Cardiac muscle cell (in vitro differentiated cells and primary cell): ENCODE data around the gene ADGRB2. TPM values are rescaled to one million over a fixed set of nuclear protein-coding genes. Genes with fewer than 3 reads are reported as not detected.

Experiments
- DNase-seq, 2 donors: peaks; one replicate each; pipeline versions ENCODE4 v3.0.0 to v3.0.0-alpha.2; 2010 to 2017; ENCODE audit warnings: low read depth in 1 of 2, low spot score in 1 of 2
- H3K27ac ChIP-seq: fragments of 200-600 bp; sonication (generic); 2 replicates; pipeline ENCODE4 v1.5.1; 2016
- H3K27me3 ChIP-seq: fragments of 200-600 bp; sonication (generic); 2 replicates; pipeline ENCODE4 v1.6.0; 2016; ENCODE audit warnings: control low read depth
- H3K36me3 ChIP-seq: fragments of 200-600 bp; sonication (generic); 2 replicates; pipeline ENCODE4 v1.5.1; 2016; ENCODE audit warnings: control low read depth
- H3K4me1 ChIP-seq: fragments of 200-600 bp; sonication (generic); 2 replicates; pipeline ENCODE4 v1.8.1; 2017; ENCODE audit warnings: low read depth, mild to moderate bottlenecking, mixed run types
- H3K4me3 ChIP-seq: fragments of 200-600 bp; sonication (generic); 2 replicates; pipeline ENCODE4 v1.5.1; 2016; ENCODE audit warnings: mild to moderate bottlenecking
- H3K9me3 ChIP-seq: fragments of 200-600 bp; sonication (generic); 2 replicates; pipeline ENCODE4 v1.5.1; 2017; ENCODE audit warnings: low read depth, mild to moderate bottlenecking, control low read depth
- polyA plus RNA-seq: library from polyadenylated mRNA; unstranded; fragments of >200 nt; fragmentation: Nextera tagmentation; extraction: Ambion mirVana; gene quantifications from 2 replicates; pipeline ENCODE4 v1.2.1, GENCODE V29; 2016
- total RNA-seq: library from RNA; depleted of rRNA; stranded (reverse); fragments of >200 nt; gene quantifications from 2 replicates; pipeline ENCODE4 v1.2.3, GENCODE V29; 2016
- TF ChIP-seq, protein P1 (sequence below): IDR thresholded peaks from 2 replicates; pipeline ENCODE4 v1.5.1; 2012; ENCODE audit warnings: low read depth, mild to moderate bottlenecking, low read length

Gene ADGRB2
- total and polyA plus RNA-seq, 2 experiments from 2014 or later: 95.0 to 309 TPM

DNA sequence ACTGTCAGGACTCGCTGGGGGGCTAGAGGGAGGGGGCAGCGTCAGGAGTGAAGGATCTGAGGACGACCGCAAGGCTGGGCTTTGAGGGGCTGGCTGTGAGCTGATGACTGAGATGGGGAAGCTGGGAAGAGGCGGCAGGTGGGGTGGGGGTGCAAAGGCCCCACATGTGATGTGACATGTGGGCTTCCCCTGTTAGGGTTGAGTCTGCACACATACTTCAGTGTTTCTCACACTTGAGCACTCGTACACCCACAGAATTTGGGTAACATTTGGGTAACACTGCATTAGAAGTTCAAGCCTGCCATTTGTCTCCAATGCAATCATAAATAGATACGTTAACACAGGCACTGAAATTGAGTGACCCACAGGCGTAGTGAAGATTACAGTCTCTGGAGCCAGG, 76.5 kb downstream of the ADGRB2 start:
- Histone ChIP-seq H3K36me3 (no peaks in the 10 kb centered on the region), H3K9me3 (no peaks in the 10 kb centered on the region), H3K27me3 (no peaks in the 10 kb centered on the region), H3K27ac (no peak overlapping the region), H3K4me1 (peaks cover 16% of the 10 kb centered on the region), H3K4me3 (no peak overlapping the region)
- TF ChIP-seq, protein P1, sequence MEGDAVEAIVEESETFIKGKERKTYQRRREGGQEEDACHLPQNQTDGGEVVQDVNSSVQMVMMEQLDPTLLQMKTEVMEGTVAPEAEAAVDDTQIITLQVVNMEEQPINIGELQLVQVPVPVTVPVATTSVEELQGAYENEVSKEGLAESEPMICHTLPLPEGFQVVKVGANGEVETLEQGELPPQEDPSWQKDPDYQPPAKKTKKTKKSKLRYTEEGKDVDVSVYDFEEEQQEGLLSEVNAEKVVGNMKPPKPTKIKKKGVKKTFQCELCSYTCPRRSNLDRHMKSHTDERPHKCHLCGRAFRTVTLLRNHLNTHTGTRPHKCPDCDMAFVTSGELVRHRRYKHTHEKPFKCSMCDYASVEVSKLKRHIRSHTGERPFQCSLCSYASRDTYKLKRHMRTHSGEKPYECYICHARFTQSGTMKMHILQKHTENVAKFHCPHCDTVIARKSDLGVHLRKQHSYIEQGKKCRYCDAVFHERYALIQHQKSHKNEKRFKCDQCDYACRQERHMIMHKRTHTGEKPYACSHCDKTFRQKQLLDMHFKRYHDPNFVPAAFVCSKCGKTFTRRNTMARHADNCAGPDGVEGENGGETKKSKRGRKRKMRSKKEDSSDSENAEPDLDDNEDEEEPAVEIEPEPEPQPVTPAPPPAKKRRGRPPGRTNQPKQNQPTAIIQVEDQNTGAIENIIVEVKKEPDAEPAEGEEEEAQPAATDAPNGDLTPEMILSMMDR: no peak
- no peak for DNase-seq

DNA sequence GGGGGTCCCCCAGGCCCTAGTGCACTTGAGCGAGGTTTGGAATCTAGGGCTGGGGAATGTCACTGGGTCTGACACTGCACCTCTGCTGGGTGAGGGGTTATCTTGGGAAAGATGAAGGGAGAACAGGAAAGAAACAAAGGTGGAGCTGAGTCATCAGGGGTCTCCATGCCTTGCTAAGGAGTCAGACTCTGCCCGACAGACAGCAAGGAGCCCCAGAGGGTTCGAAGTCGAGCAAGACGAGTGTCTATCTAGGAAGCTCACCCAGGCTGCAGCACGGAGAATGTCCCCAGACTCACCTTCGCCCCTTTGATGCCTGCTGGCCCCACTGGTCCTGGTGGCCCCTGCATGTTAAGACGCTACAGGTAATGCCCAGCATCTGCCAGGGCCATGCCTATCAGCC, 78.3 kb downstream of the ADGRB2 start:
- TF ChIP-seq, protein P1: no peak
- Histone ChIP-seq H3K9me3 (no peaks in the 10 kb centered on the region), H3K4me1 (peaks cover 25% of the 10 kb centered on the region), H3K27me3 (no peaks in the 10 kb centered on the region), H3K27ac (no peak overlapping the region), H3K4me3 (no peak overlapping the region), H3K36me3 (no peaks in the 10 kb centered on the region)
- DNase-seq: no peak

DNA sequence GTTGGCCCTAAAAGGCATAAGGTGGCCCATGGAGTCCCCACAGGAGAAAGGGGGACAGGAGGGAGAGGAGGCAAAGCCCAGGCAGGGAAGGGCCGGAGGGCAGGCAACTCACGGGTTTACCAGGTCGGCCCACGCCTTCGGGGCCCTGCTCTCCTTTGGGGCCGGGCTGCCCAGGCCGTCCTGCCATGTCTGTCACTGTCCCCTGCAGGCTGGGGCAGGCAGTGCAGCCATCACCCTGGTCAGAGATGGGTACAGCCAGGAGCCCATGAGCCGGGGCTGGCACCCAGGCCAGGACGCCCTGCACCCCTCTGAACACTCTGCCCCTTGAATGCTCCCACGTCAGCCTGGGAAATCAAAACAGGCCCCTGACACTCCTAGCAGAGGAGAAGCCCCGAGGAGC, 80.1 kb downstream of the ADGRB2 start:
- TF ChIP-seq, protein P1: peak; percentile 34
- H3K4me3 ChIP-seq: no peak overlapping the region
- H3K27ac ChIP-seq: no peak overlapping the region
- DNase-seq: no peak
- H3K27me3 ChIP-seq: no peaks in the 10 kb centered on the region
- no peaks in the 10 kb centered on the region for H3K36me3 ChIP-seq
- peaks cover 20% of the 10 kb centered on the region for H3K4me1 ChIP-seq
- H3K9me3 ChIP-seq: no peaks in the 10 kb centered on the region

DNA sequence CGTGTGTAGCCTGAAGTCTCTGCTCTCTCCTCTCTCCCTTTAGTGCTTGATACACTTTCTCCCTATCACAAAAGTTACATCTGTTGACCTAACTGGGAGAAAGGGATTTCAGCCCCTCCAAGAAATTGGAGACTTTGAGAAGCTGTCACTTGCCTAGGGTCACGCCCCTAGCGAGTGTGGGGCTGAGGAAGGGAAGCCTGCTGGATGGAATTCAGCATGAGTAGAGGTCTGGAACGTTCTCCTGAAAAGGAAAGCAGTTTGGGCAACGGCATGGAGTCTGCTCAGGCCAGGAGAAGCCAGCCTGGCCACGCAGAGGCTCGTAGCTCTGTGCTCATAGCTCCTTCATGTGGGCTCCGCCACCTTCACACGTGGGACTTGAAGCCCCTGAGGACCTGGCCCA, 82.7 kb downstream of the ADGRB2 start:
- Histone ChIP-seq H3K9me3 (no peaks in the 10 kb centered on the region), H3K4me3 (no peak overlapping the region), H3K4me1 (peaks cover 20% of the 10 kb centered on the region), H3K27me3 (no peaks in the 10 kb centered on the region), H3K27ac (peak overlapping the region; percentile 79), H3K36me3 (no peaks in the 10 kb centered on the region)
- TF ChIP-seq, protein P1: peak; percentile 2
- DNase-seq: peak; percentile 27 to 59

DNA sequence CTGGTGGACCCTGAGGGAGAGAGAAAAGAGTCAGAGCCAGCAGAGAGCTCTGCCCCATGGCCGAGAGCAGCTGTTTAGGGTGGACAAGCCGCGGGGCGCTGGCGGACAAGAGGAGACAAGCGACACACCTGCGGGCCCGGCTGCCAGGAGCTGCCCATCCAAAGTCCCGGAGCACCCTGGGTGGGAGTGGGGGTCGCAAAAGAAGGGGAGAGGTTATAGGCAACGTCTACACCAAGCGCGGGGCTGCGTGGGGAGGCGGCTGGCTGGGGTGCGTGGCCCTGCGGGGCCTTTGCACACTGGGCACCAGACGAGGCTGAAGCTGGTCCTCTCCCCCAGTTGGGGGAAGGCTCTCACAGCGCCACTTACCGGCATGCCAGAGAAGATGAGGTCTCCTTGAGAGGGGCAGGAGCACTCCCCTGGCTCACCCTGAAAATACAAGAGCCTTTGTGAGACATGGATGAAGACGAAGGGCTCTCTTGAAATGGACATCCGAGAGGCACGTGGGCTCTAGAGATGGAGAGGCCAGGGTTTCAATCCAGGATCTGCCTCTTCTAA, 84.4 kb downstream of the ADGRB2 start:
- H3K36me3 ChIP-seq: no peaks in the 10 kb centered on the region
- peaks cover 26% of the 10 kb centered on the region for H3K4me1 ChIP-seq
- TF ChIP-seq, protein P1: no peak
- no peak overlapping the region for H3K4me3 ChIP-seq
- H3K27ac ChIP-seq: no peak overlapping the region
- no peak for DNase-seq
- H3K9me3 ChIP-seq: no peaks in the 10 kb centered on the region
- no peaks in the 10 kb centered on the region for H3K27me3 ChIP-seq
